Fibroblast of skin of left biceps (primary cell): ENCODE results near the gene FAF1.
"Not testable (repeated sequence)": the region's sequence is repeated elsewhere in the genome, so short reads cannot be mapped to it uniquely, and the experiment has no call there.

Experiments used
- DNase-seq, 2 experiments: peaks; one replicate each; pipeline ENCODE4 v3.0.0-alpha.2; 2013; ENCODE audit warnings: low read depth in 2 of 2

FAF1 gene

DNA sequence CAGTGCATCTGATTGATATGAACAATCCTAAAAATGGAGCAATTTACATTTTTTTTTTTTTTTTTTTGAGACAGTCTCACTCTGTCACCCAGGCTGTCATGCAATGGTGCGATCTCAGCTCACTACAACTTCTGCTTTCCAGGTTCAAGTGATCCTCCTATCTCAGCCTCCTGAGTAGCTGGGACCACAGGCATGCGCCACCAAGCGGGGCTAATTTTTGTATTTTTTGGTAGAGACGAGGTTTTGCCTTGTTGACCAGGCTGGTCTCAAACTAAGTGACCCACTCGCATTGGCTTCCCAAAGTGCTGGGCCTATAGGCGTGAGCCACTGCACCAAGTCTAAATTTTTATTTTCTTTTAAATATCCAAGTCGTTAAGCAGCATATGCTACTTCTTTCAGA, 109.0 kb downstream of the FAF1 start:
- DNase-seq: no peak

DNA sequence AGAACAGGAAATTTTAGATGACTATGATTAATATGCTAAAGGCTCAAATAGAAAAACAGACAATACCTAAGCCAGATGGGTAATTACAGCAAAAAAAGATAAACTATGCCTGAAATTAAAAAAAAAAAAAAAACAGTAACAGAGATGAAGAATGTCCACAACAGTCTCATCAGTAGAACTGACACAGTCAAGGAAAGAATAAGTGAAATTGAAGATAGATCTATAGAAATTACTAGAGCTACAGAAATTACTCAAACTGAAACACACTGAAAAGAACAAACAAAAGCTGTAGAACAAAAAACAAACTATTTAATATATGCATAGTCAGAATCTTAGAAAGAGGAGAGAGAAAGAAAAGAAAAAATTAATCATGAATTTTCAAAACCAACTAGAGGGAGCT, 112.8 kb downstream of the FAF1 start:
- no peak for DNase-seq

DNA sequence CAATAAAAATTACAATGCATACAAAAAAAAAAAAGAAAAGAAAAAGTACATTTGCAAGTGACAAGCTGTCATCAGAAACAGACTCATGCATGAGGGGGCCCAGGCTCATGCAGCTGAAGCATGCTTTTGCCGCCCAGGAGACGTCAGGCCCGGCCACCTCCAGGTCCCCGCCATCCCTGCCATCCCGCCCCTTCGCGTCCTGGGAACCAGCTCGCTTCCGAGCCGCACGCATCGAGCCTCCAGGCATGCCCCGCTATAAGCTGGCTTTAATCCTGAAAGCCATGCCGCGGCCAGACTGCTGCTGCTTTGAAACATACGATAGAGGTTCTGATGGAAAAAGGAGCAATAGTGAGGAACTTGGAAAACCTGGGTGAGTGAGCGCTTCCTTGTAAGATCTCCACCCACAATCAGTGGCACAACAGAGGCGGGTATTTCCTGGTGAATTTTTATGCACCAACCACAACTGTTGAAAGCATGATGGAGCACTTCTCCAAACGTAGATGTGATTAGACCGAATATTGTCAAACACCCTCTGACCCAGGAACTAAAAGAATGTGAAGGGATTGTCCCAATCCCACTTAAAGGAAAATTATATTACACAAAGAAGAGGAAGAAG, 113.7 kb downstream of the FAF1 start:
- no peak for DNase-seq

DNA sequence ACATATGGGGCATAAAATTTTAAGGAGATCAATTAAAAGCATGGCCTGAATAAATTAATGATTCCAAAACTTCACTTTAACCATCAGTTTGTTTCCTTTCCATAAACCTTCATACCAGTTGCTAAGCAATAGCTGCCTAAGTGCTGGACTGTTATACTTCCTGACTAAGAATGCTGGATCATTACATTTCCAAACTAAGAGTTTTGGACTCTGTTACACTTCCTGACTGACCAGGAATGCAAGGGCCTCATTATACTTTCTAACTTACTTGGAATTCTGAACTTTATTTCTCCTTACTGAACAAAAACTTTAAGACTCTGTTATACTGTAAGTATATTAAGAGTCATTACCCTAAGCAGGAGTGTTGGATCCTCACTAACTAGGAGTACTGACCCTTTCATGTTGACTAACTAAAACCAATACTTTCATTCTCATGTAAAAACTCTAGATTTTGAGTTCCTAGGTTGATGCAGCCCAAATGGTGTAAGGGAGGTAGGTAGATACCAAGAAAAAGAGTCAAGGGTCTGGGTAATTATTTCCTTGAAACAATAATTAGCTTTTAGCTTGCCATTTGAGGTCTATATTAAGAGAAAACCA, 118.2 kb downstream of the FAF1 start:
- no peak for DNase-seq

DNA sequence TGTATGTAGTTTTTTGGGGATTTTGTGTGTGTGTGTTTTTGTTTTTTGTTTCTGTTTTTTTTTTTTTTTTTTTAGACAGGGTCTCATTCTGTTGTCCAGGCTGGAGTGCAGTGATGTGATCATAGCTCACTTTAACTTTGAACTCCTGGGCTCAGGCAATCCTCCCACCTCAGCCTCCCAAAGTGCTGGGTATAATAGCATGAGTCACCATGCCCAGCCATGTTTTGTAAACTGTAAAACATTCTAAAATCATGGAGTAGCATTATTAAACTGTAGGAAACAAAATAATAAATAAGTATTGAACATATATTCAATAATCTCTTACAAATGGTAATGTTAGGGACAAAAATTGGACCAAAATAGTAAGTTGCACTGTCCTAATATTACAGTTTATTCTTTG, 124.0 kb downstream of the FAF1 start:
- no peak for DNase-seq

DNA sequence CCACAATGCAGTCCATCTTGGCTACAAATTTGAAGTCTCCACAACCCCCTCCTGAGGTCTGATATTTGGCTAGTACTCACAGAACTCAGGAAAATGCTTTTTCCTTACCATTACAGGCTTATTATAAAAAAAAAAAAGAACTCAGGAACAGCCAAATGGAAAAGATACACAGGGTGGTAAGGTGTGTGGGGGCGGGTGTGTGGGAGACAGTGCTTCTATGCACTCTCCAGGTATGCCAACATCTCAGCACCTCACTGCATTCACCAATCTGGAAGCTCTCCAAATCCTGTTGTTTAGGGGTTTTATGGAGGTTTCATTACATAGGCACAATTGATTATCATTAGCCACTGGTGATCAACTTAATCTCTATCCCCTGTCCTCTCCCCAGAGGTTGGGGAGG, 126.9 kb downstream of the FAF1 start:
- DNase-seq: no peak

DNA sequence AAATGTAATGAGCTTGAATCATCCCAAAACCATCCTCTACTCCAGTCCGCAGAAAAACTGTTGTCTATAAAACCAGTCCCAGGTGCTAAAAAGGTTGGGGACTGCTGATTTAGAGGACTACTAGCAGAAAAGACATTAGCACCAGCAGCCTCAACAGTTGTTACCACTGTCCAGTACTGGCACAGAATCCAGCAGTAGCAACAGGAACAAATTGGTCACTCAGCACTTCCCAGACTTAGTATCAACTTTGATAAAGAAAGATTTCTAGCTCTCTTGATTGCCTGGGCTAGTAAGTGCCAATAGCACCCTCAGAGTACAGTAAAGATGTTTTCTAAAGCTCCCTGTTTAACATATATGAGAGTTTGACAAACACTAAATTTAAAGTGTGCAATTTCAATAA, 127.9 kb downstream of the FAF1 start:
- no peak for DNase-seq

DNA sequence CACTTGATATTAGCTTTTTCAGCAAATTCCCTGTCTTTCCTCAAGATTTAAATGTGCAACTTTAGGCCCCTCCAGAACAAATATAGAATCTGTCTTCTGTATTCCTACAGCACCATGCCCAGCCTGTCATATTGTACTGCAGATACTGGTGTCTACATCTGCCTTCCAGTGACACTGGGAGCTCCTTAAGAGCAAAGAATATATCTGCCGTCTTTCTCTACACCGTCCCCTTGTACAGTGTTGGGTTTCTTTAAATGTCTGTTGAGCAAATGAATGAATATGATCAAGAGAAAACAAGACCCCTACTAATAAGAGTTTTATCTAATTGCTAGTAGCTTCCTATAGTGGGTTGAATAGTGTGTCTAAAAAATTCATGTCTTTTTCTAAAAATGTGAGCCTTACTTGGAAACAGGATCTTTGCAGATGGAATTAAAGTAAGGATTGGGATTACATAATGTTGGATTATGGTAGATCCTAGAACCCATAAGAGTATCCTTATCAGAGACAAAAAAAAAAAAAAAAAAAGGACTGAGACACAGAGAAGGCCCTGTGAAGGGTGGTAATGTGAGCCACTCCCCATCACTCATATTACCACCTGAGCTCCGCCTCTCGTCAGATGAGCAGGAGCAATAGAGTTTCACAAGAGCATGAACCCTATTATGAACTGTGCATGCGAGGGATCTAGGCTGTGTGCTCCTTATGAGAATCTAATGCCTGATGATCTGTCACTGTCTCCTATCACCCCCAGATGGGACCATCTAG, 128.6 kb downstream of the FAF1 start:
- no peak for DNase-seq

DNA sequence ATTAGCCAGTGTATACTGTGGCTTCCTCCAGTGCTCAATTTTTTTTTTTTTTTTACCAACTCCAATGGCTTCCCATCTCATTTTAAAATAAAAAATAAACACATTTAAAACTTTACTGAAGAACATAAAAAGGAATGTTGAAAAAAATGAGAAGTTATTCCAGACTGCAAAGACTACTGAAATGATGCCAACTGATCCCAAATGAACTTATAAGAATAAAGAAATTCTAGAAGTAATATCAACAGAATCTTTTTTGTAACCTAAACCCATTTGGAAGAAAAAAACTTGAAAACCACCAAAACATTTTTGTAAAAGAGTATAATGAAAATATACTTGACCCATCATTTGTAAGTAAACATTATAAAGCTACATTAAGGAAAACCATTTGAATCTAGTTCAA, 129.4 kb downstream of the FAF1 start:
- DNase-seq: no peak

DNA sequence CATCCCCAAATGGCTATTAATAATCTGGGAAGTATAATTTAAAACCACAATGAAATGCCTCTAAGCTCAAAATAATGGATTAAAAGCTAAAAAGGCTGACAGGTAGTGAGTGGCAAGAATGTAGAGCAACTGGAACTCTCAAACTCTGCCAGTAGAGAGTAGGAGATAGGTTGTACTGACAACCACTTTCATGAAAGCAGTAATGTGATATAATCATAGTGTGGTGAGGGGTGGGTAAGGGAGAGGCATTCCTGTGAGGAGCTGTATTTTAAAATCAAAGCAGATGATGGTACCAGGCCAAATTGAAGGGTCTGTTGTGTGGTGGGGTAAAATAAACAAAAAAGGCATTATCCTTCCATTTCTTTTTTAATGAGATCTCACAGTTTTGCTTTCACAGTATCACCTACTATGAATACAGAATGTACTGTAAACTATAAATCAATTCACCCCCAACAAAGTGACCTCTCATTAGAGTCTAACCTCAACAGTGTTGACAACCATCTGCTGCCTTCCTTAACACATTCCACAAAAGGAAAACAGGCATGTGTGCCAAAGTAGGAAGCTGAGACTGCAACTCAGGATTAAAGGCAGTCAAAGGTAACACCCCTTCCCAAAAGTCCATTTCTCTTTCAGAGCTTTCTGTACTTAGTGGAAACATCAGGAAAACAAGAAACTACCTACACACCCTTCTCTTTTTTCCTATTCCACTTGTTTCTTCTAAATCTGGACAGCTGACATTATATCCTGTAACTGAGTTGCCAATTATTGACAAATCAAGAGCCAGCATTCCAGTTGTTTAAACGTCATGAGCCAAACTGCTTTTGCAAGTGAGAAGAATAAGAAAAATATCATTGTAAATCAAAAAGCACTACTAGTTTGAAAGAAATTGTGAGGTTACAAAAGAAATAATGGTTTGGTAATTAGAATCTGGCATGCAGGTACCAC, 130.8 kb downstream of the FAF1 start:
- no peak for DNase-seq

DNA sequence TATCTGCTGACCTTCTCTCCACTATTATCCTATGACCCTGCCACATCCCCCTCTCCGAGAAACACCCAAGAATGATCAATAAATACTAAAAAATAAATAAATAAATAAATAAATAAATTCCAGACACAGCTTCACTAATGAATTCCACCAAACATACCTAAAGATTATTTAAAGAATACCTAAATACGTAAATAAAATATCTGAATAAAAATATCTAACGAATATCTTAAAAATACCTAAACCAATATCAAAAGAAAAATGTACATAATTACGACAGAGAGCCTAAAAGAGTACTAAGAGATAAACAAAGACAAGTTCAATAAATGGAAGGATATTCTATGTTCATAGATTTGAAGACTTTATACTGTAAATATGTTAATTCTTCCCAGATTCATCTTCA, 132.5 kb downstream of the FAF1 start:
- no peak for DNase-seq

DNA sequence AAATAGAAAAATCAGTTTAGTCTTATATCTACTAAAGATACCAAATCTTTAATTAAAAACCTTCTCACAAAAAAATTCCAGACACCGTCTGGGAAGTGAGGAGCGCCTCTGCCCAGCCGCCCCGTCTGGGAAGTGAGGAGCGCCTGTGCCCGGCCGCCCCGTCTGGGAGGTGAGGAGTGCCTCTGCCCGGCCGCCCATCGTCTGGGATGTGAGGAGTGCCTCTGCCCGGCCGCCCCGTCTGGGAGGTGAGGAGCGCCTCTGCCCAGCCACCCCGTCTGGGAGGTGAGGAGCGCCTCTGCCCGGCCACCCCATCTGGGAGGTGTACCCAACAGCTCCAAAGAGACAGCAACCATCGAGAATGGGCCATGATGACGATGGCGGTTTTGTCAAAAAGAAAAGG, 133.3 kb downstream of the FAF1 start:
- DNase-seq: not testable (repeated sequence)

DNA sequence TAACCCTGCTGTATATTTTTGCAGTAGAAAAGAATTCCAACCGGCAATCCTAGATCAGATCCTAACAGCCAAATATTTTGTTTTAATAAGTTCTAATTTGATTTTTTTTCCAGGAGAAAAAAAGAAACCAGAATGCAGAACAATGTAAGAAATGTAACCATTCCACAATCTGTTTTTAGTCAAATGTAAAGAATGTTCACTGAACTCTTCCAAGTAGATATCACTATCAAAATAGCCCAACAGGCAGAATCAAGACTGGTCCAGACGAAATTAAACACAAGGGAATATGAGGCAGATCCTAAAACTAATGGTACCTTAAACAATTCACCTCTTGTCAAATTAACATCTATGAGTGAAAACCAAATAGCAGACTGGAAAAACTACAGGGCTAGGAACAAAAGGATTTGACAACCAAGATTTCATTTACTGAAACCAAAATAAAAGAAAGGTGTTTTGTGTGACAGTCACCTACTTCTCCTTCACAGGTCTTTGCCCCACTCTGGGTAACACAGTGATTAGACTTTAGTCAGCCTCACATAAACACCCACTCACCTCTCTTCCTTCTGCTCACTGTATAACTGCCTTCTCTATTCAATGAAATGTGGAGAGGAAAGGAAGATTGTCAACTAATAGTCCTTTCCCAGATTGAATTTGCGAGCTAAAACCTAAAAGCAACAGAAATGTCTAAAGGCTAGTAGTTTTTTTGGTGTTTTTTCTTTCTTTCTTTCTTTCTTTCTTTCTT, 137.9 kb downstream of the FAF1 start:
- no peak for DNase-seq

DNA sequence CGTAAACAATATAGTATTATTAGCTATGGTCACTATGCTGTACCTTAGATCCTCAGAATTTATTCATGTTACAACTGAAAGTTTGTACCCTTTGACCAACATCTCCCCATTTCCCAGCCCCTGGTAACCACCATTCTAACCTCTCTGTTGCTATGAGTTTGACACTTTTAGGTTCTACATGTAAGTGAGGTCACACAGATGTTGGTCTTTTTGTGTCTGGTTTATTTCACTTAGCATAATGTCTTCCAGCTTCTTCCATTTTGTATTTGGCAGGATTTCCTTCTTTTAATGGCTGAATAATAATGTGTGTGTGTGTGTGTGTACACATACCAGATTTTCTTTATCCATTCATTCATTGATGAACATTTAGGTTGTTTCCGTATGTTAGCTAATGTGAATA, 139.5 kb downstream of the FAF1 start:
- DNase-seq: no peak

DNA sequence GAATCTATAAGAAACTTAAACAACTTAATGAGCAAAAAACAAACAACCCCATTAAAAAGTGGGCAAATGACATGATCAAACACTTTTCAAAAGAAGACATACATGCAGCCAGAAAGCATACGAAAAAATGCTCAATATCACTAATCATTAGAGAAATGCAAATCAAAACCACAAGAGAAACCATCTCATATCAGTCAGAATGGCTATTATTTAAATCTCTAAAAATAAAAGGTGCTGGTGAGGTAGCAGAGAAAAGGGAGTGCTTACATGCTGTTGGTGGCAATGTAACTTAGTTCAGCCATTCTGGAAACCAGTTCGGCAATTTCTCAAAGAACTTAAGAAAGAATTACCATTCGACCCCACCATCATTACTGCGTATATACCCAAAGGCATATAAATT, 147.7 kb downstream of the FAF1 start:
- DNase-seq: no peak

DNA sequence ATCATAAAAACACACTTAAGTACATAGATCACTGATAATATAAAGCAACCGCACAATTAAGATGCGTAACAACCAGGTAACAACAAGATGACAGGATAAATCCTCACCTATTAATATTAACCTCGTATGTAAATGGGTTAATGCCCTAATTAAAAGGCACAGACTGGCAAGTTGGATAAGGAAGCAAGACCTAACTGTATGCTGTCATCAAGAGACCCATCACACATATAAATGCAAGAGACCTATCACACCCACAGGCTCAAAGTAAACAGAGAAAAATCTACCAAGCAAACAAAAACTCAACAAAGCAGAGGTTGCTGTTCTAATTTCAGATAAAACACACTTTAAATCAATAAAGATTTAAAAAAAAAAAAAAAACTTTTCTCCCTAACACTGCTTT, 151.8 kb downstream of the FAF1 start:
- no peak for DNase-seq

DNA sequence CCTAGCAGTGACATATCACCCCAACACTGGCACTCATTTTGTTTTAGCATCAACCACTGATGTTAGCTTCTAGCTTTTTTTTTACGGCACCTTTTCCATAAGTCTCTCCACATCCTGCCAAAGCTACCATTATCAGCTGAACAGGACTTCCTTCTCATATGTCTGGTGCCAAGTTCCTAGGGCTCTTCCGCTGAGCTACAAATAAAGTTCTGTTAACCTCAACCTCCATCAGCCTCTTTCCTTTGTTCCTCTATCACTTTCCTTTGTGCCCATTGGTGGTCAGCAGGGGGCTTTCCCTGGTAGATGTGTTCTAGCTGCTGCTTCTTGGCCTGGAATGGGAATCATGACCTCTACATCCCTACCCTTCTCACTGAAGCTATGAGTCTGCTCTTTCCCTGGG, 163.8 kb downstream of the FAF1 start:
- DNase-seq: no peak

DNA sequence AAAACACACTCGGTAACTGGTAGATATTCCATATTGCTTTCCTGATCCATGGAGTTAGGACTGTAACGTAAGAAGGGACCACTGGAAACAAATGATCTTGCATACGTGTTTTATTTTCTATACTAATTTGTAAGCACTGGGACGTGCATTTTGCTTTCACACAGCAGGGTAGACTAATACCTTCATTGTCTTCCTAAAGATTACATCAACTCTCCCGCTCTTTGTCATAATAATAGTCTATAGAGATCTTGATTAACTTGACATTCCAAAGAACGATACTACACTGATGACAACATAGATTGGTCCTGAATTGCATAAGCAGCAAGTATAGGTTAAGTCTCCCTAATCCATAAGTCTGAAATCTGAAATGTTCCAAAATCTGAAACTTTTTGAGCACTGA, 166.5 kb downstream of the FAF1 start:
- DNase-seq: no peak

DNA sequence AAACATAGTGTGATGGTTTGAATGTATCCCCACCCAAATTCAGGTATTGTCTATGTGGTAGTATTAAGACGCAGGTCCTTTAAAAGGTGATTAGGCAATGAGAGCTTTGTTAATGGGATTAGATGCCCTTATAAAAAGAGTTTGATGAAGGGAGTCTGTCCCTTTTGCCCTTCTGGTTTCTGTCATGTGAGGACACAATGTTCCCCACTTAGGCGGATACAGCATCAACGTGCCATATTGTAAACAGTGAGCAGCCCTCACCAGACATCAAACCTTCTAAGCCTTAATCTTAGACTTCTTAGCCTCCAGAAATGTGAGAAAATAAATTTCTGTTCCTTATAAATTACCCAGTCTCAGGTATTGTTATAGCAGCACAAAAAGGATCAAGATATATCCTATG, 172.8 kb downstream of the FAF1 start:
- DNase-seq: no peak

DNA sequence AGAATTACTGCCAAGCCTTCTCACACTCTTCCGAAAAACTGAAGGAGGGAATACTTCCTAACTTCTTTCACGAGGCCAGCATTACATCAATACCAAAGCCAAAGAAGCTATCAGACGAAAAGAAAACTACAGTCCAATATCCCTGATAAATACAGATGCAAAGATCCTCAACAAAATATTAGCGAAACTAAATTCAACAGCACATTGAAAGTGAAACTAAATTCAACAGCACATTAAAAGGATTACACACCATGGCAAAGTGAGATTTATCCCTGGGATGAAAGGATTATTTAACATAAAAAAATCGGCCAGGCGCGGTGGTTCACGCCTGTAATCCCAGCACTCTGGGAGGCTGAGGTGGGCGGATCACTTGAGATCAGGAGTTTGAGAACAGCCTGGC, 176.8 kb downstream of the FAF1 start:
- no peak for DNase-seq

DNA sequence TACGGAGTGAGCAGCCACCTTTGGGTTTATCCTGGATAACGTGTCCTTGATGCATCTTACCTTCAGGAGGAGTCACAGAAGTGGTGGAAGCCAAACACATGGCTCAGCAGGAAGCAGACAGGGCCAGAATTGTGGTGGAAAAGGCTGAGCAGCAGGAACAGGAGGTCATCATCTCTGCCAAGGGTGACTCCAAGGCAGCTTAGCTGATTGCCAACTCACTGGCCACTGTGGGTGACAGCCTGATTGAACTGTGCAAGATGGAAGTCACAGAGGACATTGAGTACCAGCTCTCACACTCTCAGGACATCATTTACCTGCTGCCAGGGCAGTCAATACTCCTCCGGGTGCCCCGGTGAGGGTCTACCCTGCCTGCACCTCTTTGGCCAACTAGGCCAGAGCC, 179.3 kb downstream of the FAF1 start:
- DNase-seq: no peak

DNA sequence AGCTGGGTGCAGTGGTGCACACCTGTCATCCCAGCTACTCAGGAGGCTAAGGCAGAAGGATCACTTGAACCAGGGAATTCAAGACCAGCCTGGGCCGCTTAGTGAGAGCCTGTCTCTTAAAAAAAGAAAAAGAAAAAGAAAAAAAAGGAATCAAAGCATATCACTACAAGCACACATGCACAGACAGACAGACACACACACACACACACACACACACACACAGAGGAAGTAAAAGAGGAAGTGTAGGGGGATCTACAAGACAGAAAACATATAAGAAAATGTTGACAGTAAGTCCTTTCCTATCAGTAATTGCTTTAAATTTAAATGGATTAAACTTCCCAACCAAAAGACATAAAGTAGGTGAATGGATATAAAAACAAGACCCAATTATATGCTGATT, 180.3 kb downstream of the FAF1 start:
- DNase-seq: no peak
